Measurements from ENCODE around the gene C10orf143. TPM values are rescaled to one million over a fixed set of nuclear protein-coding genes. Genes with fewer than 3 reads are reported as not detected.

C10orf143 gene
- total RNA-seq, 1 donor from 2014 or later: 1.6 TPM

DNA sequence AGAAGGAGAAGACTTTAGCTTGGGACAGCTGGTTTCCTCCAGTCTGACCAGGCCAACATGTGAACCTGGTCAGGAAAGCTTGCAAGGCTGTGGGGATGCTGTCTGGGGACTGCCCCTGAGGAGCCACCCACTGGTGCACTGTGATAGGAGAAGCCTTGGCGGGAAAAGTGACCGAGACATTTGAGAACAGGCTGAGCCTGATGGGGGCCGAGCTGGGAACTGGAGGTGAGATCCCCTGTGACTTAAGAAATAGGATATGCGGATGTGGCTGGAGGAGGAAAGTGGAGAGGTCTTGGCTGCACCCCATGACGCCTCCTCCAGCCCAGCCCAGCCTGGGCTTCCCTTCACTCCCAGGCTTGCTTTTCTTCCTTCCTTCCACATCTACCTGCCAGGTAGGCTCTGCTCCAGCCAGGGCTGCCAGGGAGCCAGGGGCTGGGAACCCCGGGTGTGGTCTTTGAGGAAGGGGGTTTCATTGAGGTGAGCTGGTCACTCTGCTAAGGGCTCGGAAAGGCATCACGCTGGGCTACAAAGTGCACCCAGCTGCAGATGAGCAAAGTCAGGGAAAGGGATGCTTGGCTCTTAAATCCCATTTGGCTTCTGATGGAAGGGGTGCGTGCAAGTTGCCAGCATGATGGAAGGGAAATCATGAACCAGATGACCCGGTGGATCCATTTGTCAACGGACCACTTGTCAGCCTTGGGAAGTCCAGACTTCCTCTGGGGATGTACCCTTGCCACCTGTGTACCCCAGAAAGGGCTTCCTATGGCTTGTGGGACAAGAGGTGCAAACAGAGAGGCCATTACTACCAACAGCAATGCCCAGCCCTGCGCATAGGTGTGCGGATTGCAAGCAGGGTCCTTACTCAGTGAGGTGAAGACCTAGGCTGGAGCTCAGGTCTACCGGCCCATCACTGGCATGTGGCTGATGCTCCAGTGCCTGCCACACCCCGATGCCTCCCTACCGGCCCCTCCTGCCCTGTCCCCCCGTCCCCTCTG, 66.3 kb downstream of the C10orf143 start:
- no peak for DNase-seq (ENCODE audit: low spot score)
- peaks cover 23% of the 10 kb centered on the region for H3K27me3 Mint-ChIP-seq (ENCODE audit: insufficient read depth, low read depth)
- Histone ChIP-seq H3K9me3 (ENCODE audit: low read depth) (no peaks in the 10 kb centered on the region), H3K79me2 (ENCODE audit: low read depth) (no peaks in the 10 kb centered on the region), H3K27me3 (no peaks in the 10 kb centered on the region), H4K20me1 (ENCODE audit: low read depth) (no peaks in the 10 kb centered on the region), H2AFZ (replicated peaks) (peak overlapping the region; percentile 42), H3K9ac (no peak overlapping the region), H3F3A (ENCODE audit: low read depth) (no peaks in the 10 kb centered on the region), H3K27ac (no peak overlapping the region), H3K4me1 (no peaks in the 10 kb centered on the region), H3K4me3 (no peak overlapping the region), H3K4me2 (no peak overlapping the region), H3K36me3 (no peaks in the 10 kb centered on the region)
- TF ChIP-seq EZH2 (IDR thresholded peaks at IDR 0.05) (no peak), EZH2phosphoT487 (IDR thresholded peaks at IDR 0.05) (no peak)
- TF ChIP-seq, protein P1, sequence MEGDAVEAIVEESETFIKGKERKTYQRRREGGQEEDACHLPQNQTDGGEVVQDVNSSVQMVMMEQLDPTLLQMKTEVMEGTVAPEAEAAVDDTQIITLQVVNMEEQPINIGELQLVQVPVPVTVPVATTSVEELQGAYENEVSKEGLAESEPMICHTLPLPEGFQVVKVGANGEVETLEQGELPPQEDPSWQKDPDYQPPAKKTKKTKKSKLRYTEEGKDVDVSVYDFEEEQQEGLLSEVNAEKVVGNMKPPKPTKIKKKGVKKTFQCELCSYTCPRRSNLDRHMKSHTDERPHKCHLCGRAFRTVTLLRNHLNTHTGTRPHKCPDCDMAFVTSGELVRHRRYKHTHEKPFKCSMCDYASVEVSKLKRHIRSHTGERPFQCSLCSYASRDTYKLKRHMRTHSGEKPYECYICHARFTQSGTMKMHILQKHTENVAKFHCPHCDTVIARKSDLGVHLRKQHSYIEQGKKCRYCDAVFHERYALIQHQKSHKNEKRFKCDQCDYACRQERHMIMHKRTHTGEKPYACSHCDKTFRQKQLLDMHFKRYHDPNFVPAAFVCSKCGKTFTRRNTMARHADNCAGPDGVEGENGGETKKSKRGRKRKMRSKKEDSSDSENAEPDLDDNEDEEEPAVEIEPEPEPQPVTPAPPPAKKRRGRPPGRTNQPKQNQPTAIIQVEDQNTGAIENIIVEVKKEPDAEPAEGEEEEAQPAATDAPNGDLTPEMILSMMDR (IDR thresholded peaks at IDR 0.05): no peak
- H3K9me3 Mint-ChIP-seq: no peaks in the 10 kb centered on the region
- H3K4me1 Mint-ChIP-seq: no peaks in the 10 kb centered on the region
- H3K27ac Mint-ChIP-seq: no peak overlapping the region
- H3K36me3 Mint-ChIP-seq: no peaks in the 10 kb centered on the region
- H3K4me3 Mint-ChIP-seq: no peak overlapping the region

DNA sequence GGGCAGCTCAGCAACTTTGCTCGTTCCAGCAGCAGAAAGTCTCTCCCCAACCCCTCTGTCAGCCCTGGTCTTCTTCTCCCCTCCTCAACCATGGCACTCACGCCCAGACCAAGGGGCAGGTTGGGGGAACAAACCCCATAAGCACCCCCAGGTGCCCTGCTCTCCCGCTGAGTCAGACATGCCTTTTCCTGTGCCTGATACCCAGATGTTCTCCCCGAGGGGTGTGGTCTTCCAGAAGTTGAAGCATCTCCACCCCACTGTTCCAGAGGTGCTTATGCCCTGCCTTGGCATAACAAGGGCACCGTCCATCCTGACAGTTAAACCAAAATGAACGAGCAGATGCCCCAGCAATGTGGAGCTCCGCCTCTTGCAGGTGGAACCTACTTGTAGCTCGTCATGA, 67.1 kb downstream of the C10orf143 start:
- Histone ChIP-seq H3K36me3 (no peaks in the 10 kb centered on the region), H3K9ac (no peak overlapping the region), H3K79me2 (ENCODE audit: low read depth) (no peaks in the 10 kb centered on the region), H2AFZ (replicated peaks) (no peak overlapping the region), H4K20me1 (ENCODE audit: low read depth) (no peaks in the 10 kb centered on the region), H3K27ac (no peak overlapping the region), H3K4me3 (no peak overlapping the region), H3F3A (ENCODE audit: low read depth) (no peaks in the 10 kb centered on the region), H3K9me3 (ENCODE audit: low read depth) (no peaks in the 10 kb centered on the region), H3K27me3 (no peaks in the 10 kb centered on the region), H3K4me1 (no peaks in the 10 kb centered on the region), H3K4me2 (no peak overlapping the region)
- H3K27ac Mint-ChIP-seq: no peak overlapping the region
- no peak for TF ChIP-seq EZH2phosphoT487 (IDR thresholded peaks at IDR 0.05)
- no peak for TF ChIP-seq EZH2 (IDR thresholded peaks at IDR 0.05)
- TF ChIP-seq, protein P1 (IDR thresholded peaks at IDR 0.05): no peak
- no peaks in the 10 kb centered on the region for H3K9me3 Mint-ChIP-seq
- H3K27me3 Mint-ChIP-seq (ENCODE audit: insufficient read depth, low read depth): peaks cover 20% of the 10 kb centered on the region
- H3K4me1 Mint-ChIP-seq: no peaks in the 10 kb centered on the region
- H3K36me3 Mint-ChIP-seq: no peaks in the 10 kb centered on the region
- no peak for DNase-seq (ENCODE audit: low spot score)
- H3K4me3 Mint-ChIP-seq: no peak overlapping the region

DNA sequence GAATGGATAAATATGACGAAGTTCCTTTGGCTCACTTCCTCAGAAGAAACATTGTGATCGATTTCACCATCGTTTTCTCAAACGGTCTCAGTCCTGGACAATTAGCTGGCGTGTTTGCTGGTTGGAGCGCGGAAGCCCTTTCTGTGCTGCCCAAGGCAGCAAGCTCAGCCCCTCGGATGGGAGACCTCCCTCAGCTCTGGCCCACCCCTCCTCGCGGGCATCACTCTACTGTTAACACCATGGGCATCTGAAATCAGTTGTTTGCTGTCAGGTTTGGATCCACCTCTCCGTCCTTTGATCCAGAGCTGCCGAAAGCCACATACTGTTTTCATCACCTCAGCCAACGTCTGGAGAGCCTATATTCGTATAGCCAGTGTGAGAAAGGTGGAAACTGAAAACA, 68.2 kb downstream of the C10orf143 start:
- Mint-ChIP-seq H3K4me3 (no peak overlapping the region), H3K27ac (no peak overlapping the region), H3K4me1 (no peaks in the 10 kb centered on the region), H3K36me3 (no peaks in the 10 kb centered on the region), H3K27me3 (ENCODE audit: insufficient read depth, low read depth) (peaks cover 19% of the 10 kb centered on the region), H3K9me3 (no peaks in the 10 kb centered on the region)
- Histone ChIP-seq H3K27me3 (no peaks in the 10 kb centered on the region), H4K20me1 (ENCODE audit: low read depth) (no peaks in the 10 kb centered on the region), H3K4me3 (no peak overlapping the region), H3K36me3 (no peaks in the 10 kb centered on the region), H3K27ac (no peak overlapping the region), H3K79me2 (ENCODE audit: low read depth) (no peaks in the 10 kb centered on the region), H3K4me1 (no peaks in the 10 kb centered on the region), H3K9me3 (ENCODE audit: low read depth) (no peaks in the 10 kb centered on the region), H3F3A (ENCODE audit: low read depth) (no peaks in the 10 kb centered on the region), H3K9ac (no peak overlapping the region), H2AFZ (replicated peaks) (no peak overlapping the region), H3K4me2 (no peak overlapping the region)
- TF ChIP-seq, protein P1 (IDR thresholded peaks at IDR 0.05): no peak
- no peak for TF ChIP-seq EZH2 (IDR thresholded peaks at IDR 0.05)
- TF ChIP-seq EZH2phosphoT487 (IDR thresholded peaks at IDR 0.05): no peak
- DNase-seq (ENCODE audit: low spot score): no peak
